ENCODE measurements around the gene RPS19BP1.

Gene RPS19BP1

GRCh38 chr22:39514373-39514973, 18.1 kb downstream of the RPS19BP1 start:
- TF ChIP-seq REST (IDR thresholded peaks at IDR 0.05; ENCODE audit: low read depth) (no peak), RAD21 (IDR thresholded peaks at IDR 0.05; ENCODE audit: low read depth) (peak; percentile 62), NFIC (IDR thresholded peaks at IDR 0.05) (no peak), TEAD4 (IDR thresholded peaks at IDR 0.05) (no peak), USF1 (IDR thresholded peaks at IDR 0.05) (no peak), EP300 (IDR thresholded peaks at IDR 0.05; ENCODE audit: borderline replicate concordance) (no peak)

GRCh38 chr22:39513791-39514190, 18.8 kb downstream of the RPS19BP1 start:
- TF ChIP-seq FOXM1 (IDR thresholded peaks at IDR 0.05; ENCODE audit: borderline replicate concordance, low read depth) (no peak), ZBTB7A (IDR thresholded peaks at IDR 0.05; ENCODE audit: low read depth) (no peak), MAX (IDR thresholded peaks at IDR 0.05) (no peak), NFIC (IDR thresholded peaks at IDR 0.05) (no peak), CREB1 (IDR thresholded peaks at IDR 0.05; ENCODE audit: low read depth) (no peak), EGR1 (IDR thresholded peaks at IDR 0.05) (no peak), CEBPB (IDR thresholded peaks at IDR 0.05) (no peak), TCF12 (IDR thresholded peaks at IDR 0.05; ENCODE audit: low read depth) (no peak), YY1 (IDR thresholded peaks at IDR 0.05; ENCODE audit: low read depth) (no peak), USF1 (IDR thresholded peaks at IDR 0.05) (no peak), EP300 (IDR thresholded peaks at IDR 0.05; ENCODE audit: borderline replicate concordance) (no peak), REST (IDR thresholded peaks at IDR 0.05; ENCODE audit: low read depth) (no peak), TAF1 (IDR thresholded peaks at IDR 0.05; ENCODE audit: low read depth) (no peak), RAD21 (IDR thresholded peaks at IDR 0.05; ENCODE audit: low read depth) (no peak), TEAD4 (IDR thresholded peaks at IDR 0.05) (no peak)

GRCh38 chr22:39512026-39512425, 20.5 kb downstream of the RPS19BP1 start:
- TF ChIP-seq USF1 (IDR thresholded peaks at IDR 0.05) = no peak
- no peak for TF ChIP-seq MAX (IDR thresholded peaks at IDR 0.05)
- TF ChIP-seq ZBTB7A (IDR thresholded peaks at IDR 0.05; ENCODE audit: low read depth) = no peak
- no peak for TF ChIP-seq CEBPB (IDR thresholded peaks at IDR 0.05)
- TF ChIP-seq EGR1 (IDR thresholded peaks at IDR 0.05) = no peak
- TF ChIP-seq CREB1 (IDR thresholded peaks at IDR 0.05; ENCODE audit: low read depth) = no peak
- TF ChIP-seq YY1 (IDR thresholded peaks at IDR 0.05; ENCODE audit: low read depth) = no peak
- TF ChIP-seq NFIC (IDR thresholded peaks at IDR 0.05) = no peak
- no peak for TF ChIP-seq EP300 (IDR thresholded peaks at IDR 0.05; ENCODE audit: borderline replicate concordance)
- TF ChIP-seq TEAD4 (IDR thresholded peaks at IDR 0.05) = no peak
- no peak for TF ChIP-seq RAD21 (IDR thresholded peaks at IDR 0.05; ENCODE audit: low read depth)
- no peak for TF ChIP-seq TAF1 (IDR thresholded peaks at IDR 0.05; ENCODE audit: low read depth)
- TF ChIP-seq TCF12 (IDR thresholded peaks at IDR 0.05; ENCODE audit: low read depth) = no peak
- no peak for TF ChIP-seq FOXM1 (IDR thresholded peaks at IDR 0.05; ENCODE audit: borderline replicate concordance, low read depth)
- TF ChIP-seq REST (IDR thresholded peaks at IDR 0.05; ENCODE audit: low read depth) = no peak

GRCh38 chr22:39511226-39511625, 21.3 kb downstream of the RPS19BP1 start:
- TF ChIP-seq ZBTB7A (IDR thresholded peaks at IDR 0.05; ENCODE audit: low read depth) (no peak), USF1 (IDR thresholded peaks at IDR 0.05) (no peak), CEBPB (IDR thresholded peaks at IDR 0.05) (no peak), TCF12 (IDR thresholded peaks at IDR 0.05; ENCODE audit: low read depth) (no peak), EGR1 (IDR thresholded peaks at IDR 0.05) (no peak), FOXM1 (IDR thresholded peaks at IDR 0.05; ENCODE audit: borderline replicate concordance, low read depth) (no peak), TAF1 (IDR thresholded peaks at IDR 0.05; ENCODE audit: low read depth) (no peak), REST (IDR thresholded peaks at IDR 0.05; ENCODE audit: low read depth) (no peak), EP300 (IDR thresholded peaks at IDR 0.05; ENCODE audit: borderline replicate concordance) (no peak), YY1 (IDR thresholded peaks at IDR 0.05; ENCODE audit: low read depth) (no peak), RAD21 (IDR thresholded peaks at IDR 0.05; ENCODE audit: low read depth) (no peak), CREB1 (IDR thresholded peaks at IDR 0.05; ENCODE audit: low read depth) (no peak), MAX (IDR thresholded peaks at IDR 0.05) (no peak), TEAD4 (IDR thresholded peaks at IDR 0.05) (no peak), NFIC (IDR thresholded peaks at IDR 0.05) (no peak)
